Mesodermal cell (in vitro differentiated cells): Measurements from ENCODE around the gene TRIM73.
"Not testable (repeated sequence)": the region's sequence is repeated elsewhere in the genome, so short reads cannot be mapped to it uniquely, and the experiment has no call there.

ENCODE experiments used
- H3K27ac ChIP-seq: 2 replicates; pipeline ENCODE4 v1.7.0; 2013; ENCODE audit warnings: mild to moderate bottlenecking, low read depth, low read length, moderate library complexity; ENCODE audit not compliant: severe bottlenecking
- H3K36me3 ChIP-seq: 2 replicates; pipeline ENCODE4 v1.7.1; 2013; ENCODE audit warnings: mild to moderate bottlenecking, low read length, moderate library complexity; ENCODE audit not compliant: control insufficient read depth, insufficient read depth
- H3K4me1 ChIP-seq: one replicate; pipeline ENCODE4 v1.7.1; 2013; ENCODE audit warnings: mild to moderate bottlenecking, low read length; ENCODE audit not compliant: insufficient read depth, control insufficient read depth, poor library complexity, severe bottlenecking
- H3K4me3 ChIP-seq: 2 replicates; pipeline ENCODE4 v1.7.0; 2013; ENCODE audit warnings: low read length, control low read depth, mild to moderate bottlenecking; ENCODE audit not compliant: insufficient read depth, poor library complexity, severe bottlenecking; ENCODE audit errors: extremely low read depth
- H3K9me3 ChIP-seq: 2 replicates; pipeline ENCODE4 v1.7.1; 2013; ENCODE audit warnings: mild to moderate bottlenecking, low read length, moderate library complexity; ENCODE audit not compliant: control insufficient read depth
- WGBS, 2 experiments: methylation state at CpG; one replicate each; pipeline ENCODE4 v1.1.5; 2013; ENCODE audit warnings: missing lambda C conversion rate in 2 of 2; ENCODE audit not compliant: insufficient coverage in 2 of 2; 5-methylcytosine and 5-hydroxymethylcytosine counted together

The TRIM73 gene

GRCh38 chr7:75415829-75416373, 20.5 kb downstream of the TRIM73 start:
- WGBS, 2 experiments = 85 to 97% methylated on average over 4 to 5 of the region's 27 CpGs
- not testable (repeated sequence) for H3K9me3 ChIP-seq, H3K4me1 ChIP-seq, H3K4me3 ChIP-seq, H3K27ac ChIP-seq
- H3K36me3 ChIP-seq = peaks cover 11% of the 10 kb centered on the region

- not testable (repeated sequence) for H3K4me3 ChIP-seq, H3K4me1 ChIP-seq, H3K9me3 ChIP-seq, H3K27ac ChIP-seq
- peaks cover 16% of the 10 kb centered on the region for H3K36me3 ChIP-seq
- WGBS, 2 experiments = 94% methylated on average over 5 of the region's 9 CpGs; no CpG with 5 or more reads in 1 of the 2 experiments
These were observed 21.4 kb downstream of the TRIM73 start for GRCh38 chr7:75416787-75417186.

GRCh38 chr7:75418292-75418858, 22.9 kb downstream of the TRIM73 start:
- peaks cover 18% of the 10 kb centered on the region for H3K36me3 ChIP-seq
- H3K4me1 ChIP-seq, H3K4me3 ChIP-seq: not testable (repeated sequence)

GRCh38 chr7:75419210-75419609, 23.8 kb downstream of the TRIM73 start:
- not testable (repeated sequence) for H3K4me1 ChIP-seq, H3K4me3 ChIP-seq, H3K9me3 ChIP-seq, H3K27ac ChIP-seq
- peaks cover 19% of the 10 kb centered on the region for H3K36me3 ChIP-seq
- WGBS, 2 experiments = 97 to 100% methylated on average over 5 to 6 of the region's 13 CpGs

More at GRCh38 chr7:75418292-75418858, 22.9 kb downstream of the TRIM73 start:
- not testable (repeated sequence) for H3K9me3 ChIP-seq, H3K27ac ChIP-seq
- WGBS, 2 experiments = 100% methylated on average over 2 to 8 of the region's 20 CpGs

GRCh38 chr7:75419693-75420092, 24.3 kb downstream of the TRIM73 start:
- not testable (repeated sequence) for H3K27ac ChIP-seq, H3K9me3 ChIP-seq, H3K4me1 ChIP-seq, H3K4me3 ChIP-seq
- H3K36me3 ChIP-seq = peaks cover 24% of the 10 kb centered on the region
- WGBS, 2 experiments = 95 to 97% methylated on average over 5 to 7 of the region's 13 CpGs

- H3K36me3 ChIP-seq = peaks cover 24% of the 10 kb centered on the region
- H3K9me3 ChIP-seq, H3K4me3 ChIP-seq, H3K4me1 ChIP-seq, H3K27ac ChIP-seq: not testable (repeated sequence)
- WGBS, 2 experiments = 98 to 100% methylated on average over 2 to 9 of the region's 13 CpGs
These were observed 24.7 kb downstream of the TRIM73 start for GRCh38 chr7:75420152-75420551.

- H3K9me3 ChIP-seq, H3K27ac ChIP-seq, H3K4me1 ChIP-seq, H3K4me3 ChIP-seq: not testable (repeated sequence)
- peaks cover 18% of the 10 kb centered on the region for H3K36me3 ChIP-seq
- 98 to 99% methylated on average over 14 to 16 of the region's 50 CpGs for WGBS, 2 experiments
These were observed 26.6 kb downstream of the TRIM73 start for GRCh38 chr7:75421798-75422710.

GRCh38 chr7:75423481-75423880, 28.1 kb downstream of the TRIM73 start:
- H3K9me3 ChIP-seq, H3K4me1 ChIP-seq, H3K4me3 ChIP-seq, H3K27ac ChIP-seq: not testable (repeated sequence)
- peaks cover 25% of the 10 kb centered on the region for H3K36me3 ChIP-seq
- 100% methylated on average over 1 of the region's 15 CpGs; no CpG with 5 or more reads in 1 of the 2 experiments for WGBS, 2 experiments

- H3K4me3 ChIP-seq, H3K4me1 ChIP-seq, H3K27ac ChIP-seq, H3K9me3 ChIP-seq: not testable (repeated sequence)
- 97 to 100% methylated on average over 3 to 4 of the region's 4 CpGs for WGBS, 2 experiments
- peaks cover 66% of the 10 kb centered on the region for H3K36me3 ChIP-seq
These were observed 43.6 kb downstream of the TRIM73 start for GRCh38 chr7:75439000-75439399.

GRCh38 chr7:75442101-75442464, 46.7 kb downstream of the TRIM73 start:
- not testable (repeated sequence) for H3K9me3 ChIP-seq, H3K4me1 ChIP-seq
- WGBS, 2 experiments = 0% methylated on average over 2 of the region's 37 CpGs; no CpG with 5 or more reads in 1 of the 2 experiments
- H3K4me3 ChIP-seq = peak overlapping the region; percentile 26
- peak overlapping the region; percentile 62 for H3K27ac ChIP-seq
- H3K36me3 ChIP-seq = peaks cover 37% of the 10 kb centered on the region
